ENCODE measurements around the gene COQ2. TPM values are rescaled to one million over a fixed set of nuclear protein-coding genes. Genes with fewer than 3 reads are reported as not detected.
A peak's percentile ranks its signal among the peaks of the same experiment; 100 is the strongest.
"Not testable (repeated sequence)": the region's sequence is repeated elsewhere in the genome, so short reads cannot be mapped to it uniquely, and the experiment has no call there.

Gene COQ2
- total RNA-seq, 1 donor, result 18.1 TPM

GRCh38 chr4:83237591-83237990, 47.0 kb downstream of the COQ2 start:
- TF ChIP-seq CTCF (IDR thresholded peaks at IDR 0.05; ENCODE audit: insufficient read depth, low read depth, low read length), result no peak
- DNase-seq (ENCODE audit: low read depth), result no peak
- H3K4me3 ChIP-seq (ENCODE audit: low read depth, low read length), result no peak overlapping the region

DNA sequence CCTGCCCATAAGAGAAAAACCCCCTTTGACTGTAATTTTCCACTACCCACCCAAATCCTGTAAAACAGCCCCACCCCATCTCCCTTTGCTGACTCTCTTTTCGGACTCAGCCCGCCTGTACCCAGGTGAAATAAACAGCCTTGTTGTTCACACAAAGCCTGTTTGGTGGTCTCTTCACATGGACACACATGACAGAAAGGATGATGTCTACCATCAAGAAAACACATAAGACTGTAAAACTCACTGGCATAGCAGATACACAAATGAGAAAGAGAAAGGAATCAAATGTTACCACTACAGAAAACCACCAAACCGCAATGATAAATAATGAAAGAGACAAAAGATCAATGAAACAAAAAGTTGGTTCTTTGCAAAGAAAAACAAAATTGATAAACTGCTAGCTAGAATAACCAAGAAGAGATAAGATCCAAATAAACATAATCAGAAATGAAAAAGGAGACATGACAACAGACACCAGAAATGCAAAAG, 48.9 kb downstream of the COQ2 start:
- not testable (repeated sequence) for DNase-seq (ENCODE audit: low read depth); H3K4me3 ChIP-seq (ENCODE audit: low read depth, low read length)

DNA sequence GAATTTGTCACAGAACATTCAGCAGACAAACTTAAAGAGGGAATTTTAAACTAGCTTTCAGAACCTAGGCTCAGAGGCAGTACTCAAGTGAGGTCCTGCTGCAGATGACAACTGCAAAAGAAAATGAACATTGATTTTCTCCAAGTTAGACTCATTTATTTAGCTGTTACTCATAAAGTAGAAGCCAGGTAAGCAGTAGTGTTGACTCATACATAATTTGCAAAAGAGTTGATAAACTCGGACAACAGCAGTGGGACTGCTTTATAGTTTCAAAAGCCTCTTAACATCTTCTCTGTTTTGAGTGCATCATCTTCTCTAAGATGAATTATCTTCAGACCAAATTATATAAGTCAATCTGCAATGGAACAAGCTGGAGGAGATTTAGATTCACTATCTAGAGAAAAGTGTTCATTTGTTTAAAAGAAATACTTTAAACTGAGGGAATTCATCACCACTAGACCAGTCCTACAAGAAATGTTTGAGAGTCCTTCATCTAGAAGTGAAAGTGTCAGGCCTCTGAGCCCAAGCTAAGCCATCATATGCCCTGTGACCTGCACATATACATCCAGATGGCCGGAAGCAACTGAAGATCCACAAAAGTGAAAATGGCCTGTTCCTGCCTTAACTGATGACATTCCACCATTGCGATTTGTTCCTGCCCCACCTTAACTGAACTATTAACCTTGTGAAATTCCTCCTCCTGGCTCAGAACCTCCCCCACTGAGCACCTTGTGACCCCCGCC, 49.5 kb downstream of the COQ2 start:
- TF ChIP-seq CTCF (IDR thresholded peaks at IDR 0.05; ENCODE audit: insufficient read depth, low read depth, low read length), result no peak
- H3K4me3 ChIP-seq (ENCODE audit: low read depth, low read length), result no peak overlapping the region
- no peak for DNase-seq (ENCODE audit: low read depth)

DNA sequence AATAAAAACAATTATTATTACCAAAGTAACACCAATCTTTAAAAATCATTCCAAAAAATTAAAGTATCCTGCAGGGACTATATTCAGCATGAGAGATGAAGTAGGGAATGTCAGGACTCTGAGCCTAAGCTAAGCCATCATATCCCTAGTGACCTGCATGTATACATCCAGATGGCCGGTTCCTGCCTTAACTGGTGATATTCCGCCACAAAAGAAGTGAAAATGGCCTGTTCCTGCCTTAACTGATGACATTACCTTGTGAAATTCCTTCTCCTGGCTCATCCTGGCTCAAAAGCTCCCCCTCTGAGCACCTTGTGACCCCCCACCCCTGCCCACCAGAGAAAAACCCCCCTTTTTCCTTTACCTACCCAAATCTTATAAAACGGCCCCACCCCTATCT, 50.2 kb downstream of the COQ2 start:
- not testable (repeated sequence) for DNase-seq (ENCODE audit: low read depth); H3K4me3 ChIP-seq (ENCODE audit: low read depth, low read length)

DNA sequence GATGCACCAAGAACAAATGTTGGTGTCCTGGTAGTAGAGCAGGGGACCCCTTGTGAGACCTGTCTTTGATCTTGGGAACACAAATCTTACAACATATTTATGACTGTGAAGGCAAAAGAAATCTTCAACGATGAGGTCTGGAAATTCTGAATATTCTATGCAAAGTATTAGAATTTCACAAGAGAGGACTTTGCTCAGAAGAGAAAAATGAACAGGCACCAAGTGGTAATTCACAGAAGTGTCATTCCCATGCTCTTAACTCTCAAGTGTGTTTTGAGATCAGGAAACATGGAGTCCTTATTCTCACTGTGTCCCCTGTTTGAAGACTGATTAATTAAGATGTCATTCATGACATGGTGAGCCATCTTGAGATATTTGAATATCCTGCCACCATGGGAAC, 52.5 kb downstream of the COQ2 start:
- H3K4me3 ChIP-seq (ENCODE audit: low read depth, low read length), result no peak overlapping the region
- no peak for TF ChIP-seq CTCF (IDR thresholded peaks at IDR 0.05; ENCODE audit: insufficient read depth, low read depth, low read length)
- no peak for DNase-seq (ENCODE audit: low read depth)

GRCh38 chr4:83231620-83232076, 53.0 kb downstream of the COQ2 start:
- peak; percentile 38 for DNase-seq (ENCODE audit: low read depth)
- H3K4me3 ChIP-seq (ENCODE audit: low read depth, low read length), result no peak overlapping the region
- no peak for TF ChIP-seq CTCF (IDR thresholded peaks at IDR 0.05; ENCODE audit: insufficient read depth, low read depth, low read length)

GRCh38 chr4:83230928-83231327, 53.7 kb downstream of the COQ2 start:
- TF ChIP-seq CTCF (IDR thresholded peaks at IDR 0.05; ENCODE audit: insufficient read depth, low read depth, low read length), result no peak
- H3K4me3 ChIP-seq (ENCODE audit: low read depth, low read length), result no peak overlapping the region
- DNase-seq (ENCODE audit: low read depth), result no peak

DNA sequence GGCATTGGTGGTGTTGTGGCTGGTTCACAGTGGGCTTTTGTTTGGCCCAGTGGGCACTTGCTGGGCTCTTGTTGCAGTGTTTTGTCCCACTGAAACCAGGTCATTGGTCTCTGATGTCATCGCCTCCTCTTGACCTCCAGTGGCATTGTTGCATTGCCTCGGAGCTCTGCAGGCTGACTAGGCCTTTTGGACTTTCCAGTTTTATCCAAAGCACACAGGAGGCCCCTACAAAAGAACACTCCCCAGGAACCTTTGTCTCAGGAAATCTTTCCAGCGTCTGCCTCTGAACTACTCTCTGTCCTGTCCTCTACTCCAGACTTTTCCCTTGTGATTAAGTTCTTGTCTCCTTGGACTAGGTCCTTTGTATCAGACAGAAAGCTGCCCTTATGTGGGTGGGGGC, 54.8 kb downstream of the COQ2 start:
- no peak overlapping the region for H3K4me3 ChIP-seq (ENCODE audit: low read depth, low read length)
- TF ChIP-seq CTCF (IDR thresholded peaks at IDR 0.05; ENCODE audit: insufficient read depth, low read depth, low read length), result no peak
- DNase-seq (ENCODE audit: low read depth), result no peak
